ENCODE data around the gene RTN1.

RTN1 gene

GRCh38 chr14:59852350-59852749 is 18.2 kb downstream of the RTN1 start:
- no peak for DNase-seq (ENCODE audit: low read depth, low spot score)
- H3K4me3 ChIP-seq (ENCODE audit: low read length): no peak overlapping the region

DNA sequence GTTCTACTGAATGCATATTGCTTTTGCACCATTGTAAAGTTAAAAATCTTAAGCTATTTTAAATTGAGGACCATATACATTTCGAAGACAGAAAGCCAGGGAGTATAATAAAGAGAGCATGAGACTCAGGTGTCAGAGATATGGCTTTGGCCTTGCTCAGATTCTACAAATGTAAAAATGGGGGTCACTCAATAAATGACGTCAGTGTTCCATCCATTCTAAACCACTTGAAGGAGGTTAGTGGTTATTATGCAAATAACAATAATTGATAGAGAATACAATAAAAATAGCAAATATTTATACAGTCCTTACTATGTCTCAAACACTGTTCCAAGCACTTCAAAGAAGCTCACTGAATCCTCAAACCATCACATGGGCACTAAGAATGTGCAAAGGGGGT is 20.1 kb downstream of the RTN1 start:
- no peak overlapping the region for H3K4me3 ChIP-seq (ENCODE audit: low read length)
- DNase-seq (ENCODE audit: low read depth, low spot score): no peak

DNA sequence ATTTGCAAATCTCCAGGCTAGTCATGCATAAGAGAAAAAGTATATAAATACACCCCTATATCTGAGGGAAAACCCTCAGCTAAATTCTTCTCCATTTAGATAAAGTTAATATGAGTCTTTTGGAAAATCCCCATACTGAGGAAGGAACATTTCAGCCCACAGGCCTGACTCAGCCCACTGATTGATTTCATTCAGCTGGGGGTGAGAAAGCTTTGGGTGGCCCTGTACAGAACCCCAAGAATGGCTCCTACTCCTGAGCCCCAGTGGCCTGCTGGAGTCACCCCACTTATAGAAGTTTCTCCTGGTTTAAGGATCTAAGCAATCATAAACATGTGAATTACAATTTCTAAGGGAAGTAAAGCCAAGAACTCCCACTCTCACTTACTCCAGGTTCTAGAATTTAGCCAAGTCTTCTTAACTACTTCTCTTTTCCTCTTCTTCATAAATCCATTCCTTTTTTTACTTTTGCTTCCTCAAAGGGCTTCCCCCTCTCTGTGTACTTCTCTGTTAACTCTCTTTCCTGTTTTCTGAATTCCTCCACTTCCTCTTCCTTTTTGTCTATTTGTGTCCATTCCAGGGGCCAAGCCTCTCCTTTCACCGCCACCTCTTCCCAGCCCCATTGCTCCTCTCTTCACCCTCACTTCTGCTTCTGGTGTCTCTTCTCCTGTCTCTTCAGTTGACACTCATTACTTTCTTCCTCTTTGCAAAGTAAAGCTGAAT is 21.0 kb downstream of the RTN1 start:
- no peak for DNase-seq (ENCODE audit: low read depth, low spot score)
- H3K4me3 ChIP-seq (ENCODE audit: low read length): no peak overlapping the region

- no peak for DNase-seq (ENCODE audit: low read depth, low spot score)
- H3K4me3 ChIP-seq (ENCODE audit: low read length): no peak overlapping the region
Measured at GRCh38 chr14:59848671-59849070, 21.9 kb downstream of the RTN1 start.

- no peak for DNase-seq (ENCODE audit: low read depth, low spot score)
- no peak overlapping the region for H3K4me3 ChIP-seq (ENCODE audit: low read length)
Measured at GRCh38 chr14:59847711-59848110, 22.9 kb downstream of the RTN1 start.

- DNase-seq (ENCODE audit: low read depth, low spot score): no peak
- H3K4me3 ChIP-seq (ENCODE audit: low read length): no peak overlapping the region
Measured at GRCh38 chr14:59846595-59846994, 24.0 kb downstream of the RTN1 start.

DNA sequence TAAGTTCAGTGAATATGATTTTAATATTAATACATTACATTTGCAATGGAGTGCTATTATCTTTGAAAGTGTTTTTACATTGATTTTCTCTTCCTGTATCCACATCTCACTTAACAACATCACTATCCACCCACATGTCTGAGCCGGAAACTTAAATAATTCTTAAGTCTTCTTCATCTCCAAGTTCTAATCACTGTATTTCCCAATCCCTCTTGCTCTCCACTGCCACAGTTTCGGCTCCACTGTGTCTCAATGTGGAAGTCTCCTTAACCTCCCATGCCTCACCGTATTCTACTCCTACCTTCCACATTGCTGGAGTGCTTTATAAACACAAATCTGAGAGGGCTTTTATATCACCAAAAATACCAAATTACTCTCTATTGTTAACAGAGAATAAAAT is 25.3 kb downstream of the RTN1 start:
- no peak for DNase-seq (ENCODE audit: low read depth, low spot score)
- H3K4me3 ChIP-seq (ENCODE audit: low read length): no peak overlapping the region

DNA sequence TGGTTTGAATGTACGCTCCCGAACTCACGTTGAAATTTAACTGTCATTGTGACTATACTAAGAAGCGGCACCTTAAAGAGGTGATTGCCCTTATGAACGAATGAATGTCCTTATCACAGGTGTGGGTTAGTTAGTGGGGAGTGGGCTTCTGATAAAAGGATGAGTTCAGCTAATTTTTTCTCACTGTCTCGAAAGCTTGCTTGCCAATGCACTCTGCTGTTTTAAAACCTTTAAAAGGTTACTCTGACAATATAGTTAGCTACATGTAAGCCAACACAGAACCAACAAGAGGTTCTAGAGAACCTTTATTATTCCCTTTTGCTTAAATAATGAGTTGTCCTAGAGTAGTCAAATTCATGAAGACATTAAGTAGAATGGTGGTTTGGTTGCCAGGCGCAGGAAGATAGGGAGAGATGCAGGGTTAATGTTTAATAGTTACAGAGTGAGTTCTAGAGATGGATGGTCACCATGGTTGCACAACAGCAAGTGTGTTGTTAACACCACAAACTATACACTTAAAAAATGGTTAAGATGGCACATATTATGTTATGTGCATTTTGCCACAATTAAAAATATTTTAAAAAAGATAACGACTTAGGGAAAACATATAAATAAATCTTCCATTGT is 26.3 kb downstream of the RTN1 start:
- no peak overlapping the region for H3K4me3 ChIP-seq (ENCODE audit: low read length)
- no peak for DNase-seq (ENCODE audit: low read depth, low spot score)

DNA sequence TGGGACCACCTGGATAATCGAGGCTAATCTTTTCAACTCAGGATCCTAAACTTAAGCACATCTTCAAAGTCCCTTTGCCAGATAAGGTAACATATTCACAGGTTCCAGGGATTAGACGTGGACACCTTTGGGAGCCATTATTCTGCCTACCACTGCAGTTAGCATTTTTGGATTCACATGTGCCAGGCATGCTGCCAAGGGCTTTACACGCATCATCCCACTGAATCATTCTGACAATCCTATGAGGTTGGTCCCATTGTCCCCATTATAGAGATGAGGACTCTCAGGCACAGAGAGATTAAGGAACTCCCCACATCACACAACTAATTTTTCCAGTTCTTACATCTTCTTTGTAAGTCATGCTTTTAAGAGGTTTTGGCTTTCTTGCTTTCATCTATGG is 34.5 kb downstream of the RTN1 start:
- DNase-seq (ENCODE audit: low read depth, low spot score): no peak
- no peak overlapping the region for H3K4me3 ChIP-seq (ENCODE audit: low read length)

GRCh38 chr14:59832653-59833294 is 37.8 kb downstream of the RTN1 start:
- DNase-seq (ENCODE audit: low read depth, low spot score): no peak
- H3K4me3 ChIP-seq (ENCODE audit: low read length): no peak overlapping the region

DNA sequence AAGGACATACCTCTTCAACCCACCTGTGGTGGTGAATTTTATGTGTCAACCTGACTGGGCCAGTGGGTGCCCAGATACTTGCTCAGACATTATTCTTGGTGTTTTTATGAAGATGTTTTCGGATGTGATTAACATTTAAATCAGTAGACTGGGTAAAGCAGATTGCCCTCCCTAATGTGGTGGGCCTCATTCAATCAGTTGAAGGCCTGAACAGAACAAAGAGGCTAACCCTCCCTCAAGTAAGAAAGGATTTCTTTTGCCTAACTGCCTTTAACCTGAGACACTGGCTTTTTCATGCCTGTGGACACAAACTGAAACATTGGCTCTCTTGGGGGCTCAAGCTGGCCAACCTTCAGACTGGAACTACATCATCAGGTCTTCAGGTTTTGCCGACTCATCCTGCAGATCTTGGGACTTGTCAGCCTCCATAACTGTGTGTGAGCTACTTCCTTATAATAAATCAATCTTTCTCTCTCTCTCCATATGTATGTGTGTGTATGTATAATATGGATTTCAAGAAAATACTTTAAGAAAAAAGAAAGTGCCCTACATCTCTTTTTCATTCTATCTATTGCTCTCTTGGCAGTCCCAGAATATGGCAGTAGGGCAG is 39.4 kb downstream of the RTN1 start:
- no peak for DNase-seq (ENCODE audit: low read depth, low spot score)

DNA sequence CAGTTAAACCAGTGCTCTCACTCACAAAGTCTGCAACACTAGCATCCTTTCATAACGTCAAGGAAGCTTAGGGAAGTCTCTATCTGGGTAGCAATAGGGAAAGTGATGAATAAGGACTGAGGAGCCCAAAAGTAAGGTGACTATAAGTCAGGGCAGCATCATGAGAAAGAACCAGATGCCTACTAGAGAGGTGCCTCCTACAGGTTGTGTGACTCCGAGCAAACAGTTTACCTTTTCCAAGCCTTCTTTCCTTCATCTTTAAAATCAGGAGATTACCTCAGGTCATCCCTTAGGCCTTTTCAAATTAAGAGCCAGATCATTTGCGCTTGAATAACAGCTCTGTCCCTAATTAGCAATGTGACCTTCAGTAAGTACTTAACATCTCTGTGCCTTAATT is 40.2 kb downstream of the RTN1 start:
- H3K4me3 ChIP-seq (ENCODE audit: low read length): no peak overlapping the region
- DNase-seq (ENCODE audit: low read depth, low spot score): no peak

More for the DNA sequence above, 39.4 kb downstream of the RTN1 start:
- no peak overlapping the region for H3K4me3 ChIP-seq (ENCODE audit: low read length)

- DNase-seq (ENCODE audit: low read depth, low spot score): no peak
- no peak overlapping the region for H3K4me3 ChIP-seq (ENCODE audit: low read length)
Measured at GRCh38 chr14:59829469-59830337, 40.9 kb downstream of the RTN1 start.

DNA sequence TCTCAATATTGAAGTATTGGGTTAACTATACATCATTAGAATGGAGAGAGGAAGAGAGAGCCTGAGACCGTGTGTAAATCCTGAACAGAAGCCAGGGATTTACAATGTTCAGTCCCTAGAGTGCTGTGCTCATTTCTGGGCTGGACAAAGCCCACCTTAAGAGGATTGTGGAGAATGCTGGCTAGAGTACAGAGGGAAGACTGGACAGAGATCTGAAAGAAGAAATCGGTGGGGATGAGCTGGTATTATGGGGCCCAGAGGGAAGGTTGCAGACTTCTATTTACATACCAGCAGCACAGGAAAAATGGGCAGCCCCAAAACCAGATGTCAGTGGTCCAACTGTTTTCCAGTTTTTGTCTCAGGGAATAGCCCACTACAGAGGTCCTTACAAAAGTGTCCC is 42.3 kb downstream of the RTN1 start:
- H3K4me3 ChIP-seq (ENCODE audit: low read length): no peak overlapping the region
- DNase-seq (ENCODE audit: low read depth, low spot score): no peak

DNA sequence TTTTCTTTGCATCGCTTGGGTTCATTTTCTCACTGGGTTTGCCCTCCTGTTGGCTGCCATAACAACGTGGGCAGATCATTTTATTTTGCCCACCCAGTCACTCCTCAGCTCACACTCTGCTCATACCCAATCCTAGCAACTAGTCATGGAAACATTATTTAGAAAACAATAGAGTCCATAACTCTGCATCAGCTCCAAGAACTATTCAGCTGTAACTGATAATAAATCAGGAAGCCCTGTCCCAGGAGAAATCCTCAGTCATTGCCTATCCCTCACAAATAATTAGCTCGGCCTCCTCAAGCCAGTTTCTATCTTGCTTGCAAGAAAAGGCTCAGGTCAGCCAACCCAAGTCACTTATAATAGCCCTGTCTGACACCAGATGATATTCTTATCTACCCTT is 43.2 kb downstream of the RTN1 start:
- H3K4me3 ChIP-seq (ENCODE audit: low read length): no peak overlapping the region
- DNase-seq (ENCODE audit: low read depth, low spot score): no peak

GRCh38 chr14:59826150-59826549 is 44.4 kb downstream of the RTN1 start:
- DNase-seq (ENCODE audit: low read depth, low spot score): no peak
- H3K4me3 ChIP-seq (ENCODE audit: low read length): no peak overlapping the region

GRCh38 chr14:59823179-59823578 is 47.4 kb downstream of the RTN1 start:
- DNase-seq (ENCODE audit: low read depth, low spot score): no peak
- no peak overlapping the region for H3K4me3 ChIP-seq (ENCODE audit: low read length)

DNA sequence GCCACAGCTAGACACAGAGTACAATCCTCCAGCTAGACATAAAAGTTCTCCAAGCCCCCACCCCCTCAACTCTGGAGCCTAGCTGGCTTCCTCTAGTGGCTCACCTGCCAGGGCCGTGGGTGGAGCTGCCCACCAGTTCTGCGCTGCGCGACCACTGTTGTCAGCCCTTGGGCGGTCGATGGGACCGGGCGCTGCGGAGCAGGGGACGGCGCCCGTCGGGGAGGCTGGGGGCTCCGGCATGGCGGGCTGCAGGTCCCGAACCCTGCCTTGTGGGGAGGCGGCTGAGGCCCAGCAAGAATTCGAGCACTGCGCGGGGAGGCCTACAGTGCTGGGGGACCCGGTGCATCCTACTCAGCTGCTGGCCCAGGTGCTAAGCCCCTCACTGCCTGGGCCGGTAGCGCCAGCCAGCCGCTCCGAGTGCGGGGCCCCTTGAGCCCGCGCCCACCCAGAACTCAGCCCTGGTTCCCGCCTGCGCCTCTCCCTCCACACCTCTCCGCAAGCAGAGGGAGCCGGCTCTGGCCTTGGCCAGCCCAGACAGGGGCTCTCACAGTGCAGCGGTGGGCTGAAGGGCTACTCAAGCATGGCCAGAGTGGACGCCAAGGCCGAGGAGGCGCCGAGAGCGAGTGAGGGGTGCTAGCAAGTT is 51.0 kb downstream of the RTN1 start:
- H3K4me3 ChIP-seq (ENCODE audit: low read length): no peak overlapping the region
- no peak for DNase-seq (ENCODE audit: low read depth, low spot score)

GRCh38 chr14:59816941-59817340 is 53.6 kb downstream of the RTN1 start:
- DNase-seq (ENCODE audit: low read depth, low spot score): no peak
- H3K4me3 ChIP-seq (ENCODE audit: low read length): no peak overlapping the region
